Measurements from ENCODE around the gene ZNF444. TPM values are rescaled to one million over a fixed set of nuclear protein-coding genes. Genes with fewer than 3 reads are reported as not detected.

ZNF444 gene
- total and polyA plus RNA-seq, 9 of the 15 experiments (the other 6 are each of a cell fraction or from before 2014, with no cell fraction given) = 0.39 to 40.0 (median 6.9) TPM

DNA sequence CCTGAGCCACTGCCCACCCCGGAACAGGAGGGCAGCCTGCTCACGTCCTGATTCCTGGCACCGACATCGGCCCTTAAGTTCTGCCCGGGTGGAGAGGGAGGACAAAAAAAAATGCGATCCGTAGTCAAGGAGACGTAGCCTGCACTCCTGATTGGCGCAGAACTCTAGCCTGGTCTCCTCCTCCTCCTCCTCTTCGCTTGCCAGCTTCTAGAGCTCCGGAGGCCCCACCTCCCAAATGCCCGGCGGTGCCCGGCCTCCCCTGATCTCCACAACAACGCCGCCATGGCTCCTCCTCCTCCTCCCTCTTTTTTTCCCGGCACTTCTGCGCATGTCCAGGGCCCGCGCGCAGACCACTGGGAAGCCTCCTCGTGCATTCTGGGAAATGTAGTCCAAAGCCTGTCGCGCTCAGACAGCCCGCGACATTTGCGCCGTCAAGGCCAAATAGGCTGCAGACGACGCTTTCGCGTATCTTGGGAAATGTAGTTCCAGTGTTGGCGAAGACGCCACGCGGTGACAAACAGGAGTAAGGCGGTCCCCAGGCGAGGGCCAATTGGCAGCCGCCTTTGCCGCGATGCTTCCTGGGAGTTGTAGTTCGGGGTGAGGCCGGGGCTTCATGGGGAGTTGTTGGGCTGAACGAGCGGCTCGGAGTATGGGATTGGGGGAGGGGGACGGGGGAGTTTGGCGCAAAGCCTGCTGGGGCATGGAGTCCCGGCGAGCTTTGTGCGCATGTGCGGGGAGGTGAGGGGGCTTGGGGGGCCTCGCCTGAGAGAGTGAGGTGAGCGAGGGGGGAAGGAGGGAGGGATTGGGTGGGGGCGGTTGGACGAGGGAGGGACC, at the start of gene ZNF444 (continued):
- TF ChIP-seq, protein P1, sequence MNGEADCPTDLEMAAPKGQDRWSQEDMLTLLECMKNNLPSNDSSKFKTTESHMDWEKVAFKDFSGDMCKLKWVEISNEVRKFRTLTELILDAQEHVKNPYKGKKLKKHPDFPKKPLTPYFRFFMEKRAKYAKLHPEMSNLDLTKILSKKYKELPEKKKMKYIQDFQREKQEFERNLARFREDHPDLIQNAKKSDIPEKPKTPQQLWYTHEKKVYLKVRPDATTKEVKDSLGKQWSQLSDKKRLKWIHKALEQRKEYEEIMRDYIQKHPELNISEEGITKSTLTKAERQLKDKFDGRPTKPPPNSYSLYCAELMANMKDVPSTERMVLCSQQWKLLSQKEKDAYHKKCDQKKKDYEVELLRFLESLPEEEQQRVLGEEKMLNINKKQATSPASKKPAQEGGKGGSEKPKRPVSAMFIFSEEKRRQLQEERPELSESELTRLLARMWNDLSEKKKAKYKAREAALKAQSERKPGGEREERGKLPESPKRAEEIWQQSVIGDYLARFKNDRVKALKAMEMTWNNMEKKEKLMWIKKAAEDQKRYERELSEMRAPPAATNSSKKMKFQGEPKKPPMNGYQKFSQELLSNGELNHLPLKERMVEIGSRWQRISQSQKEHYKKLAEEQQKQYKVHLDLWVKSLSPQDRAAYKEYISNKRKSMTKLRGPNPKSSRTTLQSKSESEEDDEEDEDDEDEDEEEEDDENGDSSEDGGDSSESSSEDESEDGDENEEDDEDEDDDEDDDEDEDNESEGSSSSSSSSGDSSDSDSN (IDR thresholded peaks at IDR 0.05; ENCODE audit: borderline replicate concordance in 1 of 2, low read depth in 2 of 2, low read length in 2 of 2) = no peak
- TF ChIP-seq PPARD (CRISPR knock-in tag; IDR thresholded peaks at IDR 0.05) (no peak), ZNF217 (CRISPR knock-in tag; IDR thresholded peaks at IDR 0.05) (no peak), HSF4 (CRISPR knock-in tag; IDR thresholded peaks at IDR 0.05; ENCODE audit: borderline replicate concordance) (no peak), CHD2 (IDR thresholded peaks at IDR 0.05; ENCODE audit: low read depth, low read length) (peak; percentile 84), RBM39 (optimal IDR thresholded peaks at IDR 0.05; ENCODE audit: low read depth, low read length) (no peak), NFATC3 (IDR thresholded peaks at IDR 0.05) (no peak), C11orf30 (IDR thresholded peaks at IDR 0.05; ENCODE audit: low read depth) (peak; percentile 61), PTTG1 (tag; IDR thresholded peaks at IDR 0.05; ENCODE audit: low read depth) (no peak), SAP30 (IDR thresholded peaks at IDR 0.05; ENCODE audit: borderline replicate concordance, insufficient read depth, low read depth, low read length, poor library complexity, severe bottlenecking) (no peak)
- TF ChIP-seq, protein P2, sequence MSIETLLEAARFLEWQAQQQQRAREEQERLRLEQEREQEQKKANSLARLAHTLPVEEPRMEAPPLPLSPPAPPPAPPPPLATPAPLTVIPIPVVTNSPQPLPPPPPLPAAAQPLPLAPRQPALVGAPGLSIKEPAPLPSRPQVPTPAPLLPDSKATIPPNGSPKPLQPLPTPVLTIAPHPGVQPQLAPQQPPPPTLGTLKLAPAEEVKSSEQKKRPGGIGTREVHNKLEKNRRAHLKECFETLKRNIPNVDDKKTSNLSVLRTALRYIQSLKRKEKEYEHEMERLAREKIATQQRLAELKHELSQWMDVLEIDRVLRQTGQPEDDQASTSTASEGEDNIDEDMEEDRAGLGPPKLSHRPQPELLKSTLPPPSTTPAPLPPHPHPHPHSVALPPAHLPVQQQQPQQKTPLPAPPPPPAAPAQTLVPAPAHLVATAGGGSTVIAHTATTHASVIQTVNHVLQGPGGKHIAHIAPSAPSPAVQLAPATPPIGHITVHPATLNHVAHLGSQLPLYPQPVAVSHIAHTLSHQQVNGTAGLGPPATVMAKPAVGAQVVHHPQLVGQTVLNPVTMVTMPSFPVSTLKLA (conservative IDR thresholded peaks at IDR 0.05) = peak; percentile 88 to 93
- TF ChIP-seq, protein P3, sequence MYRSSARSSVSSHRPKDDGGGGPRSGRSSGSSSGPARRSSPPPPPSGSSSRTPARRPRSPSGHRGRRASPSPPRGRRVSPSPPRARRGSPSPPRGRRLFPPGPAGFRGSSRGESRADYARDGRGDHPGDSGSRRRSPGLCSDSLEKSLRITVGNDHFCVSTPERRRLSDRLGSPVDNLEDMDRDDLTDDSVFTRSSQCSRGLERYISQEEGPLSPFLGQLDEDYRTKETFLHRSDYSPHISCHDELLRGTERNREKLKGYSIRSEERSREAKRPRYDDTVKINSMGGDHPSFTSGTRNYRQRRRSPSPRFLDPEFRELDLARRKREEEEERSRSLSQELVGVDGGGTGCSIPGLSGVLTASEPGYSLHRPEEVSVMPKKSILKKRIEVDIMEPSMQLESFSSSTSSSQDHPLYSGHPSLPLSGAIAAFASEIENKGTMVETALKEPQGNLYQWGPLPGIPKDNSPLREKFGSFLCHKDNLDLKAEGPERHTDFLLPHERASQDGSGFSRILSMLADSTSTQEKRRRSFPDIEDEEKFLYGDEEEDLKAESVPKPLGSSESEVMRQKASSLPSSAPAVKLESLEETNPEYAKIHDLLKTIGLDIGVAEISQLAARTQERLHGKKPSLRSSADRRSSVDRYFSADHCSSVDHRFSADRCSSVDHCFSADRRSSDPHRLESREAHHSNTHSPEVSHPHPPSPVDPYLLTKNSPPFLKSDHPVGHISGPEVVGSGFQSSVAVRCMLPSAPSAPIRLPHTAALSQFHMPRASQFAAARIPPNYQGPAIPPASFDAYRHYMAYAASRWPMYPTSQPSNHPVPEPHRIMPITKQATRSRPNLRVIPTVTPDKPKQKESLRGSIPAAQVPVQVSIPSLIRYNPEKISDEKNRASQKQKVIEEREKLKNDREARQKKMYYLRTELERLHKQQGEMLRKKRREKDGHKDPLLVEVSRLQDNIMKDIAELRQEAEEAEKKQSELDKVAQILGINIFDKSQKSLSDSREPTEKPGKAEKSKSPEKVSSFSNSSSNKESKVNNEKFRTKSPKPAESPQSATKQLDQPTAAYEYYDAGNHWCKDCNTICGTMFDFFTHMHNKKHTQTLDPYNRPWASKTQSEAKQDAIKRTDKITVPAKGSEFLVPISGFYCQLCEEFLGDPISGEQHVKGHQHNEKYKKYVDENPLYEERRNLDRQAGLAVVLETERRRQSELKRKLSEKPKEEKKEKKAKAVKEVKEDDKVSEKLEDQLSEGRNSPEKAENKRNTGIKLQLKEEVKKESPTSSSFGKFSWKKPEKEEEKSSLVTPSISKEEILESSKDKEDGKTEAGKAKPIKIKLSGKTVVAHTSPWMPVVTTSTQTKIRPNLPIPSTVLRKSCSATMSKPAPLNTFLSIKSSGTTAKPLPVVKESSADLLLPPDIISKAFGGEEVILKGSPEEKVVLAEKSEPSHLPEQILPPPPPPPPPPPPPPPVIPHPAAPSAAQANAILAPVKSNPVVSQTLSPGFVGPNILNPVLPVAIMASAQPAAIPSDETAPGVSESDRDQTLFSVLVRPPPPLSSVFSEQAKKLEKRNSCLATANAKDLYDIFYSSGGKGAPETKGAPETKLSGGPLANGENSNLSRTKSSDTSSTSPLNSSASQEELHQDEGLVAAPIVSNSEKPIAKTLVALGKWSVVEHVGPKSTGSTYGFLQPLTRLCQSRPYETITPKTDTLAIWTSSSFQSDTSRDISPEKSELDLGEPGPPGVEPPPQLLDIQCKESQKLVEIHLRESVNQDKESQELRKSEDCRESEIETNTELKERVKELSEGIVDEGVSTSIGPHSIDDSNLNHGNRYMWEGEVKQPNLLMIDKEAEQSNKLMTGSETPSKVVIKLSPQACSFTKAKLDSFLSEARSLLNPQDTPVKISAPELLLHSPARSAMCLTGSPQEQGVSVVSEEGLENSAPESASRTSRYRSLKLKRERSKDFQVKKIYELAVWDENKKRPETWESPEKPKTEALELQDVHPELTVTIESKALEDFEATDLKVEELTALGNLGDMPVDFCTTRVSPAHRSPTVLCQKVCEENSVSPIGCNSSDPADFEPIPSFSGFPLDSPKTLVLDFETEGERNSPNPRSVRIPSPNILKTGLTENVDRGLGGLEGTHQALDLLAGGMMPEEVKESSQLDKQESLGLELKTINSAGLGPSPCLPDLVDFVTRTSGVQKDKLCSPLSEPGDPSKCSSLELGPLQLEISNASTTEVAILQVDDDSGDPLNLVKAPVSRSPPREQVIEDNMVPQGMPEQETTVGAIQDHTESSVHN (IDR thresholded peaks at IDR 0.05; ENCODE audit: borderline replicate concordance in 1 of 2, low read depth in 1 of 2) = no peak
